Adipocyte (in vitro differentiated cells): ENCODE data around the gene ADISSP.

Experiments used
- DNase-seq: peaks from one replicate; pipeline ENCODE4 v3.0.0-alpha.2; 2015; ENCODE audit warnings: low read depth
- H3K27me3 ChIP-seq: replicated peaks from 2 replicates; pipeline ENCODE4 v1.7.0; 2013; ENCODE audit warnings: mild to moderate bottlenecking, low read length, moderate library complexity; ENCODE audit not compliant: control insufficient read depth, insufficient read depth
- H3K36me3 ChIP-seq: 2 replicates; pipeline ENCODE4 v1.7.0; 2013; ENCODE audit warnings: low read length, mild to moderate bottlenecking, moderate library complexity; ENCODE audit not compliant: control insufficient read depth, insufficient read depth, severe bottlenecking
- H3K4me1 ChIP-seq: 2 replicates; pipeline ENCODE4 v1.7.0; 2013; ENCODE audit warnings: mild to moderate bottlenecking, low read length, moderate library complexity; ENCODE audit not compliant: control insufficient read depth, insufficient read depth
- H3K4me3 ChIP-seq: 2 replicates; pipeline ENCODE4 v1.7.0; 2013; ENCODE audit warnings: mild to moderate bottlenecking, low read length, moderate library complexity
- H3K9ac ChIP-seq: 2 replicates; pipeline ENCODE4 v1.7.0; 2013; ENCODE audit warnings: mild to moderate bottlenecking, low read length, moderate library complexity
- H3K9me3 ChIP-seq: 2 replicates; pipeline ENCODE4 v1.7.0; 2013; ENCODE audit warnings: mild to moderate bottlenecking, low read length, moderate library complexity; ENCODE audit not compliant: control insufficient read depth

Gene ADISSP

DNA sequence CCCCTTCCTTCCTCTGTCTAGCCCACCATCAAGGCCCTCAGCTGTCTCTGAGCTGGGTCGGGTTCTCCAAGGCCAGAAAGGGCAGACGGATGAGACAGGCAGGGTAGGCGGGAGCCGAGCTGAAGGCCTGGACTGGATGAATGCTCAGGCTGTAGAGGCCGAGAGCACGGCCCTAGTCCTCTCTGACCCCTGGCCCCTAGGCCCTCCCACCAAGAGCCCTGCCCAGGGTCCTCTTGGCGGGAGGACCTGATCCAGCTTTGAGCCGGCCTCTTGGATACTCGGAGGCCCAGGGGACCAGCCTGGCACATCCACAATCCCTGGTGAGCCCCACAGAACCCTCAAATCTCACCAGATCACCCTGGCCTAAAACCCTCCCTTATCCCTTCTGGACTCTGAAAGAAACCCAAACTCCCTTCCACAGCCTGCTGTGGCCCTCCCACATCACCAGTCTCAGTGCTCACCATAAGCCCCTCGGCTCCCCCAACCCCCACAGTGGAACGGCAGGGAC, 8.2 kb downstream of the ADISSP start:
- H3K27me3 ChIP-seq = no peaks in the 10 kb centered on the region
- peaks cover 13% of the 10 kb centered on the region for H3K36me3 ChIP-seq

GRCh38 chr20:3758566-3758965, 9.0 kb downstream of the ADISSP start:
- Histone ChIP-seq H3K4me3 (no peak overlapping the region), H3K4me1 (peaks cover 34% of the 10 kb centered on the region), H3K9ac (no peak overlapping the region), H3K27me3 (no peaks in the 10 kb centered on the region), H3K36me3 (peaks cover 13% of the 10 kb centered on the region), H3K9me3 (no peaks in the 10 kb centered on the region)
- DNase-seq = no peak

More for the DNA sequence above, 8.2 kb downstream of the ADISSP start:
- Histone ChIP-seq H3K9ac (no peak overlapping the region), H3K9me3 (no peaks in the 10 kb centered on the region), H3K4me1 (peaks cover 42% of the 10 kb centered on the region), H3K4me3 (no peak overlapping the region)
- no peak for DNase-seq

DNA sequence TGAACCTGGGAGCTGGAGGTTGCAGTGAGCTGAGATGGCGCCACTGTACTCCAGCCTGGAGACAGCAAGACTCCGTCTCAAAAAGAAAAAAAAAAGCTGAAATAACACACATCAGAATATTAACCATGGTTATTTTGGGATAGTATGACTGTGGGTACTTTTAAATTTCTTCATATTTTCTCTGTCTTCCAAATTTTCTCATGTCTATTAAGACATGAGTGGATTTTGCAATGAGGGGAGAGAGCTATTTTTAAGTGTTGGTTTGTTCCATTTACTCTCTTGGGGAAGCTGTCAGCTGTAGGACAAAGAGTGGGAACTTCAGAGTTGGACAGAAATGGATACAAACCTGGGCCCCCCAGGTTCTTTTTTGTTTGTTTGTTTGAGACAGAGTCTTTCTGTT, 10.3 kb downstream of the ADISSP start:
- DNase-seq = no peak
- no peak overlapping the region for H3K9ac ChIP-seq
- no peaks in the 10 kb centered on the region for H3K9me3 ChIP-seq
- H3K36me3 ChIP-seq = peaks cover 13% of the 10 kb centered on the region
- H3K4me1 ChIP-seq = peaks cover 33% of the 10 kb centered on the region
- no peak overlapping the region for H3K4me3 ChIP-seq
- no peaks in the 10 kb centered on the region for H3K27me3 ChIP-seq

DNA sequence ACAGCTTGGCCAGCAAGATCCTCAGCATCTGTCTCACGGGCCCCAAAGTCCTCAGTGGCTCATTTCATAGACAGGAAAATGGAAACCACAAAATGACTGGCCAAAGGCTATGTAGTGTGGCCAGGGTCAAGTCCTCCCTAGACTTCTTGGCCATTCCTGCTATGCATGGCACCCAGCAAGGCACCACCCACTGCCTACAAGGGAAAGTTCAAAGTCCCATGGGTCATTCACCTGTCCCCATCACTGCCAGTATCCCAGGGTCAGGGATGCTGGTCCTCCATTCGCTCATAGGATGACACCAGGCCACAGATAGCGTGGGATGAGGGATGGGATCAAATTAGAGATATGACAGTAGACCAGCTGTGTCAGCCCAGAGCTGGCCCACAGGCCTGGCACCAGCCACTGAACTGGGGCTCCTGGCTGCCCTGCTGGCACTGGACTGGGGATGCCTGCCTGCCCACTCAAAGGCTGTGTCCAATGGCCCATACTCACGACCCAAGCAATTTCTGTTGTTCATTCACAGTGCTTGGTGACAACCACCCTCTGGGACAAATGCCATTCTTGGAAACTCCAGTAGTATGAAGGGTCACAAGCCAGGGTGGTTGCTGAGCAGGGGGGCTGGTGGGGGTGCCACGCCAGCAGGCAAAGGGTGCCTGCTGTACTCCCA, 11.6 kb downstream of the ADISSP start:
- Histone ChIP-seq H3K9me3 (no peaks in the 10 kb centered on the region), H3K36me3 (peaks cover 9% of the 10 kb centered on the region), H3K4me3 (no peak overlapping the region), H3K9ac (no peak overlapping the region), H3K27me3 (no peaks in the 10 kb centered on the region), H3K4me1 (peaks cover 33% of the 10 kb centered on the region)
- DNase-seq = no peak

DNA sequence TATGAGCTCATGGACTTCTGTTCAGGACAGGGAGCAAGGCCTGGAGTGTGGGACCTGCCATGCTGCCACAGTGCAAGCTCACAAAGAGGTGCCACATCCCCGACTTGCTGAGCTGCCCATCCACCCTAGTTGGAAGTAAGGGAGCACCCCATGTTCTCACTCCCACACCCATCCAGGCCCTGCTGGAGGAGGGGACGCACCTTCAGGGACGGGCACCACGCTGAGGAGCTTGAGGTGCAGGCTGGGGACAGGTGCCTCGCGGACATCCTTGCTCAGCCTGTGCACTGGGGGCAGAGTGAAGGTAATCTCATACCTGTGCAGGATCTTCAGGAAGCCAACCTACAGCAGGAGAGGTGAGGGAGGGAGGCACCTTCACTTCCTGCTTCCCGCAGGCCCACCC, 12.3 kb downstream of the ADISSP start:
- DNase-seq = no peak
- no peaks in the 10 kb centered on the region for H3K27me3 ChIP-seq
- H3K36me3 ChIP-seq = peaks cover 9% of the 10 kb centered on the region
- no peak overlapping the region for H3K9ac ChIP-seq
- peaks cover 33% of the 10 kb centered on the region for H3K4me1 ChIP-seq
- H3K4me3 ChIP-seq = no peak overlapping the region
- no peaks in the 10 kb centered on the region for H3K9me3 ChIP-seq

DNA sequence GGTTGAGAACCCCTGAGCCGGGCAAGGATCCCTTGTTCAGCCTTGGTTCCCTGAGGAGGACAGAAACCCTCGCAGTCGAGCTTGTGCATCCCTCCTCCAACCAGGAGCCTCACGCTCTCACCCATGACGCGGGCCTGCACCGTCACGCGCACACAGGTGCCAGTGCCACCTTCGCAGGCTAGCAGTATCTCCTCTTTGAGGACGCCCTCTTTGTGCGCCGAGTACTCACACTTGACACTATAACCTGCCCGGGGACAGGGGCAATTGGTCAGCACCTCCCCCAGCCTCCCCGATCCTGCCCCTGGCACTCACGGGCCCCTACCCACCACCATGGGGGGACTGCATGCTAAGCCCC, 13.3 kb downstream of the ADISSP start:
- peak overlapping the region; percentile 34 for H3K9ac ChIP-seq
- H3K27me3 ChIP-seq = no peaks in the 10 kb centered on the region
- H3K4me3 ChIP-seq = no peak overlapping the region
- no peak for DNase-seq
- H3K4me1 ChIP-seq = peaks cover 29% of the 10 kb centered on the region
- H3K9me3 ChIP-seq = no peaks in the 10 kb centered on the region
- peaks cover 9% of the 10 kb centered on the region for H3K36me3 ChIP-seq

- DNase-seq = no peak
- H3K27me3 ChIP-seq = no peaks in the 10 kb centered on the region
- no peak overlapping the region for H3K4me3 ChIP-seq
- peaks cover 25% of the 10 kb centered on the region for H3K4me1 ChIP-seq
- peaks cover 9% of the 10 kb centered on the region for H3K36me3 ChIP-seq
- H3K9me3 ChIP-seq = no peaks in the 10 kb centered on the region
- peak overlapping the region; percentile 34 for H3K9ac ChIP-seq
These were observed 13.9 kb downstream of the ADISSP start for GRCh38 chr20:3753501-3754275.

- H3K9ac ChIP-seq = peak overlapping the region; percentile 34
- DNase-seq = peak; percentile 75
- H3K4me3 ChIP-seq = no peak overlapping the region
- no peaks in the 10 kb centered on the region for H3K27me3 ChIP-seq
- H3K9me3 ChIP-seq = no peaks in the 10 kb centered on the region
- peaks cover 9% of the 10 kb centered on the region for H3K36me3 ChIP-seq
- H3K4me1 ChIP-seq = peaks cover 25% of the 10 kb centered on the region
These were observed 14.5 kb downstream of the ADISSP start for GRCh38 chr20:3753098-3753497.

DNA sequence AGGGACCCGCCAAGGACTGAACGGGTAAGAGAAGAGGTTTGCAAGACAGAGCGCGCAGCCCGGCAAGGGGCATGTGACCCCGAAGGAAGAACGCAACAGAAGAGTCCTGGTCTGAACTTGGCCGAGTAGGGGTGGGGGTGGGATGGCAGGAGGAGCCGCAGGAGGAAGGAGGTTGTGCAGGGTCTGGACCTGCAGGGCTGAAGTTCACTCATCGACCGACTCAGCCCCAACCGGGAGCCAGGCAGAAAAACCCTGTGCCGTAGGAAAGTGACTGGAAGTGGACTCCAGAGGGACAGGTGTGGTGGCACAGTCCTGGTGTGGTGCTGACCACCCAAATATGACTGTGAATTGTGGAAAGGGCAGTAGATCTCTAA, 15.2 kb downstream of the ADISSP start:
- Histone ChIP-seq H3K36me3 (peaks cover 9% of the 10 kb centered on the region), H3K27me3 (no peaks in the 10 kb centered on the region), H3K9ac (no peak overlapping the region), H3K9me3 (no peaks in the 10 kb centered on the region), H3K4me3 (no peak overlapping the region), H3K4me1 (peaks cover 18% of the 10 kb centered on the region)
- no peak for DNase-seq

- H3K9me3 ChIP-seq = no peaks in the 10 kb centered on the region
- H3K36me3 ChIP-seq = peaks cover 9% of the 10 kb centered on the region
- DNase-seq = no peak
- H3K4me3 ChIP-seq = no peak overlapping the region
- peaks cover 3% of the 10 kb centered on the region for H3K27me3 ChIP-seq
- peaks cover 12% of the 10 kb centered on the region for H3K4me1 ChIP-seq
- H3K9ac ChIP-seq = no peak overlapping the region
These were observed 15.7 kb downstream of the ADISSP start for GRCh38 chr20:3751675-3752385.

DNA sequence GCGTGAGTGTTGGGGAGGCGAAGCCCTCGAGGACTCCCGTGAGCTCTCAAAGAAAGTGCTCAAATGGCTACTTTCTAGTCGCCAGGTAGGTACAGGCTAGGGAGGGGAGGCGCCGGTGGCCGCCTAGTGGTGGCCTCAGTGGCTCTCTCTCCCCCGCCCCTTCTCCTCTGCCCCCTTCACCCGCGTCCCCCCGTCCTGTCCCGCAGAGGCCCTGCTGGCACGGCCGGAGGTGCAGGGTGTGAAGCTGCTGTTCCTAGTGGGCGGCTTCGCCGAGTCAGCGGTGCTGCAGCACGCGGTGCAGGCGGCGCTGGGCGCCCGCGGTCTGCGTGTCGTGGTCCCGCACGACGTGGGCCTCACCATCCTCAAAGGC, 16.3 kb downstream of the ADISSP start:
- Histone ChIP-seq H3K27me3 (peaks cover 3% of the 10 kb centered on the region), H3K4me3 (no peak overlapping the region), H3K4me1 (peaks cover 7% of the 10 kb centered on the region), H3K9ac (no peak overlapping the region), H3K36me3 (peaks cover 9% of the 10 kb centered on the region), H3K9me3 (no peaks in the 10 kb centered on the region)
- no peak for DNase-seq
